Activated B cell treated with CpG ODN at 0.5 μM for 24 hours (primary cell): ENCODE results near the gene SSR3. TPM values are rescaled to one million over a fixed set of nuclear protein-coding genes. Genes with fewer than 3 reads are reported as not detected.

Experiments used
- ATAC-seq: fragments of 200-7000 bp; cut with Tn5 transposase; one replicate; pipeline ENCODE4 v1.10.0; 2021; ENCODE audit warnings: low read depth, mild to moderate bottlenecking, moderate library complexity
- CTCF ChIA-PET: fragments of 350-600 bp; sonication (Branson Sonifier 250); formaldehyde crosslinking; loops from one replicate; lab custom pipeline; 2021; ENCODE audit warnings: antibody characterized with exemption; lab: Charles Lee
- POLR2A ChIA-PET: fragments of 350-600 bp; sonication (Branson Sonifier 250); formaldehyde crosslinking; loops from one replicate; lab custom pipeline; 2021; ENCODE audit warnings: antibody characterized with exemption; lab: Charles Lee
- DNase-seq: peaks from one replicate; pipeline ENCODE4 v3.0.0; 2022
- H3K27ac Mint-ChIP-seq: one replicate; pipeline ENCODE4 v1.8.0; 2020; ENCODE audit warnings: mixed read lengths
- H3K27me3 Mint-ChIP-seq: one replicate; pipeline ENCODE4 v1.8.0; 2021; ENCODE audit warnings: mixed read lengths
- H3K36me3 Mint-ChIP-seq: one replicate; pipeline ENCODE4 v1.8.0; 2021; ENCODE audit warnings: low read depth, mixed read lengths
- H3K4me1 Mint-ChIP-seq: one replicate; pipeline ENCODE4 v1.8.0; 2021; ENCODE audit warnings: mixed read lengths
- H3K4me3 Mint-ChIP-seq: one replicate; pipeline ENCODE4 v1.8.0; 2020; ENCODE audit warnings: mild to moderate bottlenecking, mixed read lengths
- H3K9me3 Mint-ChIP-seq: one replicate; pipeline ENCODE4 v1.8.0; 2020; ENCODE audit warnings: mixed read lengths
- CTCF ChIP-seq: fragments of 200-600 bp; IDR thresholded peaks from one replicate; pipeline ENCODE4 v1.8.0; 2022; ENCODE audit warnings: antibody characterized with exemption, mild to moderate bottlenecking
- intact Hi-C: fragments of 100-400 bp; cut with micrococcal nuclease; formaldehyde crosslinking; loops from one replicate; pipeline ENCODE4 v1.15.1; 2024
- total RNA-seq: library from RNA; stranded (reverse); gene quantifications from 2 replicates; pipeline ENCODE4 v1.2.3, GENCODE V29; 2022

The SSR3 gene
- total RNA-seq, 1 donor from 2014 or later = 64.3 TPM

GRCh38 chr3:156581033-156581432 is 26.1 kb upstream of the SSR3 start:
- Mint-ChIP-seq H3K27me3 (no peaks in the 10 kb centered on the region), H3K4me3 (no peak overlapping the region), H3K4me1 (peaks cover 5% of the 10 kb centered on the region), H3K36me3 (no peaks in the 10 kb centered on the region), H3K9me3 (no peaks in the 10 kb centered on the region), H3K27ac (no peak overlapping the region)
- intact Hi-C loops = no loop called here
- no peak for DNase-seq
- CTCF ChIA-PET = no interaction called here
- no peak for ATAC-seq
- TF ChIP-seq CTCF = no peak
- POLR2A ChIA-PET = no interaction called here

- H3K36me3 Mint-ChIP-seq = no peaks in the 10 kb centered on the region
- ChIA-PET CTCF (no interaction called here), POLR2A (no interaction called here)
- TF ChIP-seq CTCF = no peak
- intact Hi-C loops = no loop called here
- H3K4me1 Mint-ChIP-seq = peaks cover 5% of the 10 kb centered on the region
- H3K27me3 Mint-ChIP-seq = no peaks in the 10 kb centered on the region
- DNase-seq = no peak
- no peak overlapping the region for H3K27ac Mint-ChIP-seq
- no peak for ATAC-seq
- H3K4me3 Mint-ChIP-seq = no peak overlapping the region
- H3K9me3 Mint-ChIP-seq = no peaks in the 10 kb centered on the region
Observed at GRCh38 chr3:156579427-156579851, 24.5 kb upstream of the SSR3 start.

- intact Hi-C loops = no loop called here
- H3K9me3 Mint-ChIP-seq = no peaks in the 10 kb centered on the region
- DNase-seq (no peak), ATAC-seq (no peak)
- POLR2A ChIA-PET = no interaction called here
- no peak overlapping the region for H3K4me3 Mint-ChIP-seq
- no peaks in the 10 kb centered on the region for H3K4me1 Mint-ChIP-seq
- H3K36me3 Mint-ChIP-seq = no peaks in the 10 kb centered on the region
- no peak overlapping the region for H3K27ac Mint-ChIP-seq
- peaks cover 2% of the 10 kb centered on the region for H3K27me3 Mint-ChIP-seq
- TF ChIP-seq CTCF = no peak
- CTCF ChIA-PET = no interaction called here
Observed at GRCh38 chr3:156577736-156578135, 22.8 kb upstream of the SSR3 start.

GRCh38 chr3:156576651-156577348 is 21.9 kb upstream of the SSR3 start:
- Mint-ChIP-seq H3K9me3 (no peaks in the 10 kb centered on the region), H3K4me1 (no peaks in the 10 kb centered on the region), H3K27ac (no peak overlapping the region), H3K4me3 (no peak overlapping the region), H3K27me3 (peaks cover 2% of the 10 kb centered on the region), H3K36me3 (no peaks in the 10 kb centered on the region)
- DNase-seq (no peak), ATAC-seq (no peak)
- ChIA-PET CTCF (no interaction called here), POLR2A (no interaction called here)
- intact Hi-C loops = no loop called here
- no peak for TF ChIP-seq CTCF

GRCh38 chr3:156576051-156576450 is 21.1 kb upstream of the SSR3 start:
- H3K27me3 Mint-ChIP-seq = peaks cover 2% of the 10 kb centered on the region
- no peaks in the 10 kb centered on the region for H3K4me1 Mint-ChIP-seq
- ChIA-PET POLR2A (no interaction called here), CTCF (no interaction called here)
- intact Hi-C loops = no loop called here
- H3K4me3 Mint-ChIP-seq = no peak overlapping the region
- H3K9me3 Mint-ChIP-seq = no peaks in the 10 kb centered on the region
- H3K36me3 Mint-ChIP-seq = no peaks in the 10 kb centered on the region
- DNase-seq (no peak), ATAC-seq (no peak)
- no peak overlapping the region for H3K27ac Mint-ChIP-seq
- no peak for TF ChIP-seq CTCF
